LNCAP (cell line): ENCODE measurements around the gene OAS1.

ENCODE experiments used
- TF ChIP-seq, protein P1 (sequence below): fragments of 450-650 bp; IDR thresholded peaks from 2 replicates; pipeline ENCODE4 v1.5.1; 2017; ENCODE audit warnings: mild to moderate bottlenecking

The OAS1 gene

DNA sequence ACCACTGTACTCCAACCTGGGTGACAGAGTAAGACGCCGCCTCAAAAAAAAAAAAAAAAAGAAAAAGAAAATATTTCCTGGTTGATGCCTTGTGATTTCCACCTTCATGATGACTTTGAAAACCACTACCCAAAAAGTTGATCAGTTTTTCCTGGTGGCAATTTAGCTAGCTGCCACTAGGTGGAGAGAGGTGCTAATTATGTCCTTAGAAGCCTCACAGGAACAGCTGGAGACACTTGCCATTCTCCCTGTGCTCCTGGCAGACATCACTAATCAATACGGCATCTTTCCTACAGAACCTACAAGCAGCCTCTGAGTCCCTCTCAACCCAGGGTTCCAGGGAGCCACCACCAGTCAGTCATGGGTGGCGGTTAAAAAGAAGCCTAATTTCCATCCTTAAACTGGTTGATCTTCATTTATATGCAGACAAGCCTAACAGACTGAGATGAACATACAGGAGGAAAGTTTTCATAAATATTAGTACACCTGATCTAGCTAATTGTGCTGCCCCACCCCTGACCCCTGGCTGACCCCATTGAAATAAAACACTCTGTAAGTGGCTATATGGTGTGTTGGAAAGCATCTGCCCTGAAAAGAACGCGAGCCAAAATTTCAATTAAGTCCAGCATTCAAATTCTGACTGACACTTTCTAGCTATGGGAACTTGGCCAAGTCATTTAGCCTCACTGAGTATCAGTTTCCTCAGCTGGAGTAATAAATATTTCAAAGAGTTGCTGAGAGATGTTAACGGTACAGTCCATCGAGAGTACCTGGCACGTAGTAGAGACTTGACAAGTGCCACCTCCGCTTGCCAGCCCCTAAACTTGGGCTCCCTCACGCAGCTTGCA, 6.2 kb upstream of the OAS1 start:
- TF ChIP-seq, protein P1, sequence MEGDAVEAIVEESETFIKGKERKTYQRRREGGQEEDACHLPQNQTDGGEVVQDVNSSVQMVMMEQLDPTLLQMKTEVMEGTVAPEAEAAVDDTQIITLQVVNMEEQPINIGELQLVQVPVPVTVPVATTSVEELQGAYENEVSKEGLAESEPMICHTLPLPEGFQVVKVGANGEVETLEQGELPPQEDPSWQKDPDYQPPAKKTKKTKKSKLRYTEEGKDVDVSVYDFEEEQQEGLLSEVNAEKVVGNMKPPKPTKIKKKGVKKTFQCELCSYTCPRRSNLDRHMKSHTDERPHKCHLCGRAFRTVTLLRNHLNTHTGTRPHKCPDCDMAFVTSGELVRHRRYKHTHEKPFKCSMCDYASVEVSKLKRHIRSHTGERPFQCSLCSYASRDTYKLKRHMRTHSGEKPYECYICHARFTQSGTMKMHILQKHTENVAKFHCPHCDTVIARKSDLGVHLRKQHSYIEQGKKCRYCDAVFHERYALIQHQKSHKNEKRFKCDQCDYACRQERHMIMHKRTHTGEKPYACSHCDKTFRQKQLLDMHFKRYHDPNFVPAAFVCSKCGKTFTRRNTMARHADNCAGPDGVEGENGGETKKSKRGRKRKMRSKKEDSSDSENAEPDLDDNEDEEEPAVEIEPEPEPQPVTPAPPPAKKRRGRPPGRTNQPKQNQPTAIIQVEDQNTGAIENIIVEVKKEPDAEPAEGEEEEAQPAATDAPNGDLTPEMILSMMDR = peak; percentile 78

DNA sequence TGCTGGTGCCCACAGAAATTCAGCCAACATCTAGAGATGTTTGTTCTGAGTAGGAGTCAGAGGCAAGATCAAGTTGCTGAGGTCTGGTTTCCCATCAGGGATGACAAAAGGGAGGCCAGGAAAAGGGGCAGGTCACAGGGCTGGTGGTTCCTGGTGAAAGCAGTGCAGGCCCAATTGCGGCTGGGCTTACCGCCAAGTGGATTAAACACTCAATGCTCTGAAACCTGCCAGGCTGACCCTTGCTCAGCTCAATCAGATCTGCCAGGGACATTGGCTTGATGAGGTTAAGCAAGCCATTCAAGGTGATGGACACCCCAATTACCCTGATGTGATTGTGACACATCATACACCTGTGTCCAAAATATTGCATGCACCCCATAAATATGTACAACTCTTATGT, 5.5 kb upstream of the OAS1 start:
- TF ChIP-seq, protein P1 = no peak

DNA sequence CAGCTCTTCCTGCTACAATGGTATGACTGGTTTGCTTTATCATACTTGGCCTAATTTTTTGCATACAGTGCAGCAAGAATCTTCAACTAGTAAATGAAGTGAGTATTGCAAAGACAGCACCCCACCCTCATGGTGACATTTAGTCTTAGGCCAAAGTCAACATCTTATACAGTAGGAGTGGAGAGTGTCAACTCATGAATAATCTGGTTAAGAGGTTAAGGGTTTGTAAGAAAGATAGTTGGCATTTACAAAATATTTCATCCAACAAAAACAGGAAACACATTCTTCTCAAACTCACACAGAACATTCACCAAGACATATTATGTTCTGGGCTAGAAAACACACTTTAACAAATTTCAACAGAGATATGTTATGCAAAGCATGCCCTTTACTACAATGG, 2.2 kb upstream of the OAS1 start:
- TF ChIP-seq, protein P1 = no peak

DNA sequence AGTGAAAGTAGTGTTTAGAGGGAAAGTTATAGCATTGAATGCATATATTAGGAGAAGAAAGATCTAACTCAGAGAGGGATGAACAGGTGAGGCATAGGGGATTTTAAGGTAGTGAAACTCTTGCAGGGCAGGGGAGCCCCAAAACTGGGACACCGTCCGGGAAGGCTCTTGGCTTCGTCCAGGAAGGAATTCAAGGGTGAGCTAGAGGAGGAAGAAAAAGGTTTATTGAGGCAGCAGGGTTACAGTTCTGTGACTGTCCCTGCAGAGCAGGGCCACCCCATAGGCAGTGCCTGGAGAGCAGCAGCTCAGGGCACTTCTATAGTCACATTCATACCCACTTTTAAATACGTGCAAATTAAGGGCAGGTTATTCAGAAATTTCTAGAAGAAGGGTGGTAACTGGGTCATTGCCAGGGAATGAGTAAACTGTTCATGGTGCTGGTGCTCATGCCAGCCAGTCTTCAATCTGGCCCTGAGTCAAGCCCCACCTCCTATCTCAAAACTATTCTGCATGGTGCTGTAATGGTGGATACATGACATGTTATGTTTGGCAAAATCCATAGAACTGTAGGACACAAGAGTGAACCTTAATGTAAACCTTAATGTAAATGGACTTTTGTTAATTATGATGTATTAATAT, 1.2 kb upstream of the OAS1 start:
- TF ChIP-seq, protein P1 = no peak

DNA sequence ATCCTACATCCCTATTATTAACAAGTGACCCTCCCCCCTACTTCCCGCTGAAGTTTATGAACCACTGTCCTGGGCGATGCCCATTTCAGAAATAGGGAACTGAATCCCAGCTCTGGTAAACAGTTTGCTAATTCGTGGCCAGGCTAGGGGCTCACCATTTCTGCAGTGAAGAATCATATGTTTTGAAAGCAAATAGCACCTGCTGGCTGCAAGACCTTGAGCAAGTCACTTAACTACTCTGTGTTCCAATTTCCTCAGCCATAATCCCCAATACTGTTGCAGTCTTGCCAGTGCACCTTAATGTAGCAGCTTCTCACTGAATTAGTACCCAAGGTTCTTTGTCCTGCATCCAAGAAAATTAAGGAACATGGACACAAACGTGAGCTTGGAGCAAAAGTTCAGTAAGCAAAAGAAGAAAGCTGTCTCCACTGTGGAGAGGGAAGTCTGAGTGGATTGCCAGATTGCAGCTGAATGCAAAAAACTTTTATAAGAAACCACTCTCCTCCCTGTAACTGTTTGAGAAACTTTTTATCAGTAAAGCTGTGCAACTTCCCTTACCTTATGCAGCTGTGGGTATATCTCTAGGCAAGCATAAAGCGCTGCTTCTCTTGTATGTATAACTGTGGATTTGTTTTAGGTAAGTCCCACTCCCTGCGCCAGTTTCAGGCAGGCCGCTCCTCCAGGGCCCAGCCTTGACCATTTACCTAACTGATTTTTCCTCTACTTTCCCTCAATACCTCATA, 824 bp downstream of the OAS1 start:
- TF ChIP-seq, protein P1 = no peak

DNA sequence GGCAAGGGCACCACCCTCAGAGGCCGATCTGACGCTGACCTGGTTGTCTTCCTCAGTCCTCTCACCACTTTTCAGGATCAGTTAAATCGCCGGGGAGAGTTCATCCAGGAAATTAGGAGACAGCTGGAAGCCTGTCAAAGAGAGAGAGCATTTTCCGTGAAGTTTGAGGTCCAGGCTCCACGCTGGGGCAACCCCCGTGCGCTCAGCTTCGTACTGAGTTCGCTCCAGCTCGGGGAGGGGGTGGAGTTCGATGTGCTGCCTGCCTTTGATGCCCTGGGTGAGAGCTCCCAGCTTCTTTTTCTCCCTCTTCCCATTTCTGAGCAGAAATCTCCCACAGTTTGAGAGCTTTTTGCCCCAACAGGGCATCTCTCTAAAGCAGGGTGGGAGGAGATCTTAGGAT, 1.8 kb downstream of the OAS1 start:
- TF ChIP-seq, protein P1 = no peak

DNA sequence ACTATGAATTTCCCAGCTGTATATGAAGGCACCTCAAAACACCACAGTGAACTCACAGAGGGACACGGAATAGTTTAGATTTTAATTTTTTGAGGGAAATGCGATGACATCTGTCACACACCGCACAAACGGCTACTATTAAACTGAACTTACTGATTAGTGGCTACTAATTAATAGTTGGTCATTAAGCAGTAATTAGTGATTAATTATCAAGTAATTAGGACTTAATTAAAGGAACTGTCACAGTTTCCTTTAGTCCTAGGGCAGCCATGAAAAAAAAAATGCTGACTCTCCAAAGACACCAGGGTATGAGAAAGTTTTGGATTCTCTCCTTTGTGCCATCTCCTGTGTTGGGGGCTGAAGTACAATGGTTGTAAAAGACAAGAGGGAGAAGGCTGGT, 2.9 kb downstream of the OAS1 start:
- TF ChIP-seq, protein P1 = no peak
